OCI-LY7 (cell line): Measurements from ENCODE around the gene XIAP.

Source experiments
- CTCF ChIP-seq: fragments of 200-600 bp; sonication (generic); conservative IDR thresholded peaks from 2 replicates; pipeline ENCODE4 v1.5.1; 2014; ENCODE audit warnings: mild to moderate bottlenecking, antibody characterized with exemption, low read length, moderate library complexity, mixed read lengths
- EZH2phosphoT487 ChIP-seq: fragments of 200-600 bp; sonication (generic); IDR thresholded peaks from 2 replicates; pipeline ENCODE4 v1.6.1; 2018; ENCODE audit warnings: low read depth, borderline replicate concordance, mild to moderate bottlenecking, mixed run types, antibody characterized with exemption, low read length, moderate library complexity, mixed read lengths

- TF ChIP-seq CTCF (no peak), EZH2phosphoT487 (no peak)
Observed at GRCh38 chrX:123959281-123960063, 99.6 kb downstream of the XIAP start.
